CD4-positive, alpha-beta T cell (primary cell): Measurements from ENCODE around the gene RBM8A. TPM values are rescaled to one million over a fixed set of nuclear protein-coding genes. Genes with fewer than 3 reads are reported as not detected.

ENCODE experiments used
- ATAC-seq: fragments of 200-7000 bp; cut with Tn5 transposase; one replicate; pipeline ENCODE4 v1.10.0; 2022; ENCODE audit warnings: mild to moderate bottlenecking; ENCODE audit not compliant: poor library complexity
- CTCF ChIA-PET: fragments of 350-600 bp; sonication (Branson Sonifier 250); formaldehyde crosslinking; loops from one replicate; lab custom pipeline; 2021; ENCODE audit warnings: antibody characterized with exemption, inconsistent platforms; lab: Charles Lee
- POLR2A ChIA-PET: fragments of 350-600 bp; sonication (Branson Sonifier 250); formaldehyde crosslinking; loops from one replicate; lab custom pipeline; 2021; ENCODE audit warnings: antibody characterized with exemption, inconsistent platforms; lab: Charles Lee
- DNase-seq, 14 experiments: peaks; one replicate each; pipeline ENCODE4 v3.0.0-alpha.2; 2013 to 2020; ENCODE audit warnings: mixed read lengths in 2 of 14
- H3K27ac ChIP-seq, 2 donors: one replicate each; pipeline versions ENCODE4 v1.5.1 to v1.7.0; 2013; ENCODE audit warnings: low read length in 2 of 2, low read depth in 1 of 2, mild to moderate bottlenecking in 1 of 2
- H3K27me3 ChIP-seq, 2 experiments: 1 replicate in 1 of 2; 2 replicates in 1 of 2; pipeline versions ENCODE4 v1.6.1 to v1.7.0; 2013; ENCODE audit warnings: low read length in 2 of 2, control low read depth in 1 of 2, mild to moderate bottlenecking in 1 of 2, moderate library complexity in 1 of 2; ENCODE audit not compliant: insufficient read depth in 2 of 2, control insufficient read depth in 1 of 2
- H3K36me3 ChIP-seq: one replicate; pipeline ENCODE4 v1.6.1; 2013; ENCODE audit warnings: low read length, control low read depth; ENCODE audit not compliant: insufficient read depth
- H3K4me1 ChIP-seq: one replicate; pipeline ENCODE4 v1.6.1; 2013; ENCODE audit warnings: low read length, control low read depth; ENCODE audit not compliant: insufficient read depth
- H3K4me3 ChIP-seq: one replicate; pipeline ENCODE4 v1.5.1; 2013; ENCODE audit warnings: mild to moderate bottlenecking, low read length, moderate library complexity
- H3K9me3 ChIP-seq, 2 experiments: 1 replicate in 1 of 2; 2 replicates in 1 of 2; pipeline versions ENCODE4 v1.6.1 to v1.7.0; 2013; ENCODE audit warnings: low read length in 2 of 2, mild to moderate bottlenecking in 2 of 2, control low read depth in 1 of 2, moderate library complexity in 1 of 2; ENCODE audit not compliant: control insufficient read depth in 1 of 2, insufficient read depth in 1 of 2
- H3K27ac Mint-ChIP-seq: one replicate; pipeline ENCODE4 v1.8.0; 2020; ENCODE audit warnings: mixed read lengths
- H3K27me3 Mint-ChIP-seq: one replicate; pipeline ENCODE4 v1.8.0; 2021; ENCODE audit warnings: mixed read lengths
- H3K36me3 Mint-ChIP-seq: one replicate; pipeline ENCODE4 v1.8.0; 2021; ENCODE audit warnings: low read depth, mixed read lengths
- H3K4me1 Mint-ChIP-seq: one replicate; pipeline ENCODE4 v1.8.0; 2021; ENCODE audit warnings: low read depth, mixed read lengths
- H3K4me3 Mint-ChIP-seq: one replicate; pipeline ENCODE4 v1.8.0; 2020; ENCODE audit warnings: mild to moderate bottlenecking, mixed read lengths
- H3K9me3 Mint-ChIP-seq: one replicate; pipeline ENCODE4 v1.8.0; 2020; ENCODE audit warnings: mixed read lengths
- intact Hi-C, 2 experiments: fragments of 100-400 bp; cut with DNase I in 1 of 2; cut with micrococcal nuclease in 1 of 2; formaldehyde crosslinking; loops; one replicate each; pipeline versions ENCODE4 v1.15.1 to v1.9.0; 2023 to 2025; cut with DNase I, micrococcal nuclease
- total RNA-seq, 174 experiments: library from RNA in 2 of 174; stranded (reverse) in 2 of 174; gene quantifications; one replicate each; pipeline ENCODE4 v1.2.3 and lab custom pipeline; 2021 to 2026
- TF ChIP-seq, protein P1 (sequence below): fragments of 200-600 bp; IDR thresholded peaks from one replicate; pipeline ENCODE4 v1.8.0; 2022; ENCODE audit warnings: antibody characterized with exemption, mild to moderate bottlenecking

RBM8A gene
- total RNA-seq, 2 experiments from 2014 or later, result 126 to 134 TPM

DNA sequence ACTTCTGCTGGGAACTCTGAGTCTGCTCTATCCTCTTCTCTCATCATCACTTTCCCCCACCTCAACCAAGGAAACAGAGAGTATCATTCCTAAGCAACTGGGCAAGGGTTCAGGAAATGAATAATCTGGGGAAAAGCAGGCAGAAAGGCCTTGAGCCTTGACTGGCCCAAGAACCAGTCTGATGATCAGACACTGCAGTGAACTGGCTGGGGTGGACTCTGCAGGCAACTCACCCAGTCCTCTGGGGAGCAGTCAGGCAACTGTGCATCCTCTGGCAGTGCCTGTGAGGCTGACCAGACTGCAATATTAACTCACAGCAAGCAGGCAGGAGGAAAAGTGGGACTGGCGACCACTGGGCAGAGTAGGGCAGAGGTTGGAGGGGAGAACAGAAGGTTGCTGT lies 42.6 kb downstream of the RBM8A start:
- no peak for DNase-seq
- no peak for ATAC-seq
- POLR2A ChIA-PET, result interaction anchor here (2.3 kb wide), 1 partner anchor 27 kb away, joined by 24 read pairs; the partner anchor contains the start of gene PIAS3

DNA sequence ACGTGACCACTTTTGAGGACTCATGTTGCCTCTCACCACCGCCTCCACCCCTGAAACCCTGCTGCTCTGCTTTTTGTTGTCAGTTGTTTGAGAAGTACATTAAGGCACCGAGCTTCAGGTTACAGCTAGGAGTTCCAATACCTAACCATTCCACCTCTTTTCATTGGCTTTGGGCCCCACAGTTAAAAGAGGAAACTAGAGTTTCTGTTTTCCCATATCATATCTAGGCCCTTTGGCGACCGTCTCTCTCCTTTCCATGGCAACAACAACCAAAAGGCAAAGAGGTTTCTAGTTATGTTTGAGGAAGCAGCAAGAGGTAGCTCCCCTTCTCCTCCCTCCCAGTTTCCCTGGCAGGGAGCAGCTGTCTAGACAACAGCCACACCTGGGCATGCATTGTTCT lies 47.5 kb downstream of the RBM8A start:
- no peaks in the 10 kb centered on the region for H3K9me3 ChIP-seq

More for the DNA sequence above, 42.6 kb downstream of the RBM8A start:
- TF ChIP-seq, protein P1, sequence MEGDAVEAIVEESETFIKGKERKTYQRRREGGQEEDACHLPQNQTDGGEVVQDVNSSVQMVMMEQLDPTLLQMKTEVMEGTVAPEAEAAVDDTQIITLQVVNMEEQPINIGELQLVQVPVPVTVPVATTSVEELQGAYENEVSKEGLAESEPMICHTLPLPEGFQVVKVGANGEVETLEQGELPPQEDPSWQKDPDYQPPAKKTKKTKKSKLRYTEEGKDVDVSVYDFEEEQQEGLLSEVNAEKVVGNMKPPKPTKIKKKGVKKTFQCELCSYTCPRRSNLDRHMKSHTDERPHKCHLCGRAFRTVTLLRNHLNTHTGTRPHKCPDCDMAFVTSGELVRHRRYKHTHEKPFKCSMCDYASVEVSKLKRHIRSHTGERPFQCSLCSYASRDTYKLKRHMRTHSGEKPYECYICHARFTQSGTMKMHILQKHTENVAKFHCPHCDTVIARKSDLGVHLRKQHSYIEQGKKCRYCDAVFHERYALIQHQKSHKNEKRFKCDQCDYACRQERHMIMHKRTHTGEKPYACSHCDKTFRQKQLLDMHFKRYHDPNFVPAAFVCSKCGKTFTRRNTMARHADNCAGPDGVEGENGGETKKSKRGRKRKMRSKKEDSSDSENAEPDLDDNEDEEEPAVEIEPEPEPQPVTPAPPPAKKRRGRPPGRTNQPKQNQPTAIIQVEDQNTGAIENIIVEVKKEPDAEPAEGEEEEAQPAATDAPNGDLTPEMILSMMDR, result no peak
- H3K36me3 ChIP-seq, result no peaks in the 10 kb centered on the region
- Mint-ChIP-seq H3K27ac (no peak overlapping the region), H3K4me1 (peaks cover 20% of the 10 kb centered on the region), H3K27me3 (peaks cover 27% of the 10 kb centered on the region), H3K4me3 (peak overlapping the region; percentile 89), H3K36me3 (no peaks in the 10 kb centered on the region), H3K9me3 (no peaks in the 10 kb centered on the region)
- CTCF ChIA-PET, result interaction anchor here (2.6 kb wide), 1 partner anchor 39 kb away, joined by 17 read pairs; the partner anchor contains the start of gene NUDT17
- H3K27me3 ChIP-seq, result peaks cover 14 to 22% of the 10 kb centered on the region in 2 experiments
- intact Hi-C loops, result loop anchor here in 1 of 2 experiments (2.0 kb wide), 1 partner anchor 26 kb away; the partner anchor contains the start of gene PIAS3
- peaks cover 17% of the 10 kb centered on the region for H3K4me1 ChIP-seq
- H3K9me3 ChIP-seq, result no peaks in the 10 kb centered on the region
- H3K4me3 ChIP-seq, result no peak overlapping the region
- no peak overlapping the region for H3K27ac ChIP-seq

DNA sequence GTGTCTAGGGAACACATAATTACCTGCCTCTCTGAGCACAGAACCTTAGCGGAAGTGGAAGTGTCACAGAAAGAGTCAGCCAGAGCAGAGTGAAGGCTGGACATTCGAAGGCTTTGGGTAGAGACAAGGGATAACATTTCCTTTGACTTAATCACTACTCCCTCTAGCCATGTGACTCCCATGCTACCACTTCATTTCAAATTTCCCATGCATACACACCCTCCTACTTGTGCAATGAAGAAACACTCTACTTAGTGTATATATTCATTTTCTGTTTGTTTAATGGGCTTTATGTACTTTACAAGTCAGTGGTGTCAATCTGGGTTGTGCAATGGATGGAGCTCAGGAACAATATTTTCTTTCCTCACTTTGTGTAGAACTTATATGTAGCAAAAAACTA lies 48.6 kb downstream of the RBM8A start:
- H3K4me1 Mint-ChIP-seq, result no peaks in the 10 kb centered on the region
- no peak for ATAC-seq
- H3K4me1 ChIP-seq, result no peaks in the 10 kb centered on the region
- H3K4me3 ChIP-seq, result no peak overlapping the region
- CTCF ChIA-PET, result interaction anchor here (2.7 kb wide), 1 partner anchor 33 kb away, joined by 12 read pairs; the partner anchor contains the start of gene NUDT17
- H3K9me3 Mint-ChIP-seq, result no peaks in the 10 kb centered on the region
- peaks cover 19% of the 10 kb centered on the region for H3K27me3 Mint-ChIP-seq
- H3K36me3 Mint-ChIP-seq, result no peaks in the 10 kb centered on the region
- no peak overlapping the region for H3K27ac ChIP-seq
- TF ChIP-seq, protein P1, result no peak
- no peak overlapping the region for H3K27ac Mint-ChIP-seq
- peaks cover 5 to 7% of the 10 kb centered on the region in 2 experiments for H3K27me3 ChIP-seq
- POLR2A ChIA-PET, result interaction anchor here (1.2 to 3.3 kb wide), 2 partner anchors 19 to 20 kb away, joined by 3 to 13 read pairs; partner anchors contain the start of gene PIAS3
- intact Hi-C loops, result no loop called here
- no peak for DNase-seq
- no peaks in the 10 kb centered on the region for H3K36me3 ChIP-seq
- no peaks in the 10 kb centered on the region for H3K9me3 ChIP-seq
- no peak overlapping the region for H3K4me3 Mint-ChIP-seq

More for the DNA sequence above, 47.5 kb downstream of the RBM8A start:
- no peak overlapping the region for H3K27ac ChIP-seq
- peaks cover 13 to 18% of the 10 kb centered on the region in 2 experiments for H3K27me3 ChIP-seq
- Mint-ChIP-seq H3K27me3 (peaks cover 25% of the 10 kb centered on the region), H3K36me3 (no peaks in the 10 kb centered on the region), H3K4me1 (peaks cover 4% of the 10 kb centered on the region), H3K9me3 (no peaks in the 10 kb centered on the region), H3K4me3 (no peak overlapping the region), H3K27ac (no peak overlapping the region)
- TF ChIP-seq, protein P1, result no peak
- H3K4me1 ChIP-seq, result no peaks in the 10 kb centered on the region
- ATAC-seq (no peak), DNase-seq (no peak)
- ChIA-PET CTCF (interaction anchor here (1.1 to 2.7 kb wide), 2 partner anchors 12 to 34 kb away, joined by 3 to 12 read pairs; partner anchors contain the start of gene NUDT17), POLR2A (interaction anchor here (3.3 kb wide), 1 partner anchor 21 kb away, joined by 13 read pairs; the partner anchor contains the start of gene PIAS3)
- H3K4me3 ChIP-seq, result no peak overlapping the region
- intact Hi-C loops, result no loop called here
- H3K36me3 ChIP-seq, result no peaks in the 10 kb centered on the region
